Body of pancreas (tissue), 4 donors: ENCODE results near the gene ADCY6.
"Not testable (repeated sequence)": the region's sequence is repeated elsewhere in the genome, so short reads cannot be mapped to it uniquely, and the experiment has no call there.

Experiments
- POLR2A ChIP-seq, 3 donors: fragments of 450-650 bp; IDR thresholded peaks; one replicate each; pipeline ENCODE4 v1.6.1; 2016; ENCODE audit warnings: antibody characterized with exemption in 3 of 3, mild to moderate bottlenecking in 2 of 3
- TF ChIP-seq, protein P1 (sequence below), 7 experiments: fragments of 450-650 bp in 4 of 7; fragments of 200-600 bp in 3 of 7; sonication (generic) in 3 of 7; IDR thresholded peaks; one replicate each; pipeline ENCODE4 v1.5.1; 2016 to 2019; ENCODE audit warnings: antibody characterized with exemption in 7 of 7

DNA sequence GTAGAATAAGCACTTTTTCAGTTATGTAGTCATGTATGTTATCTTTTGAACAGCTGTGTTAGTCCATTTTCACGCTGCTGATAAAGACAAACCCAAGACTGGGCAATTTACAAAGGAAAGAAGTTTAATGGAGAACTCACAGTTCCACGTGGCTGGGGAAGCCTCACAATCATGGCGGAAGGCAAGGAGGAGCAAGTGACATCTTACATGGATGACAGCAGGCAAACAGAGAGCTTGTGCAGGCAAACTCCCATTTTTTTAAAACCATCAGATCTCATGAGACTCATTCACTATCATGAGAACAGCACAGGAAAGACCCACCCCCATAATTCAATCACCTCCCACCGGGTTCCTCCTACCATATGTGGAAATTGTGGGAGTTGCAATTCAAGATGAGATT is 69.9 kb downstream of the ADCY6 start:
- not testable (repeated sequence) for TF ChIP-seq POLR2A (IDR thresholded peaks at IDR 0.05)
- TF ChIP-seq, protein P1, sequence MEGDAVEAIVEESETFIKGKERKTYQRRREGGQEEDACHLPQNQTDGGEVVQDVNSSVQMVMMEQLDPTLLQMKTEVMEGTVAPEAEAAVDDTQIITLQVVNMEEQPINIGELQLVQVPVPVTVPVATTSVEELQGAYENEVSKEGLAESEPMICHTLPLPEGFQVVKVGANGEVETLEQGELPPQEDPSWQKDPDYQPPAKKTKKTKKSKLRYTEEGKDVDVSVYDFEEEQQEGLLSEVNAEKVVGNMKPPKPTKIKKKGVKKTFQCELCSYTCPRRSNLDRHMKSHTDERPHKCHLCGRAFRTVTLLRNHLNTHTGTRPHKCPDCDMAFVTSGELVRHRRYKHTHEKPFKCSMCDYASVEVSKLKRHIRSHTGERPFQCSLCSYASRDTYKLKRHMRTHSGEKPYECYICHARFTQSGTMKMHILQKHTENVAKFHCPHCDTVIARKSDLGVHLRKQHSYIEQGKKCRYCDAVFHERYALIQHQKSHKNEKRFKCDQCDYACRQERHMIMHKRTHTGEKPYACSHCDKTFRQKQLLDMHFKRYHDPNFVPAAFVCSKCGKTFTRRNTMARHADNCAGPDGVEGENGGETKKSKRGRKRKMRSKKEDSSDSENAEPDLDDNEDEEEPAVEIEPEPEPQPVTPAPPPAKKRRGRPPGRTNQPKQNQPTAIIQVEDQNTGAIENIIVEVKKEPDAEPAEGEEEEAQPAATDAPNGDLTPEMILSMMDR (IDR thresholded peaks at IDR 0.05), result not testable (repeated sequence)
